Measurements from ENCODE around the gene EEF2KMT.

DNA sequence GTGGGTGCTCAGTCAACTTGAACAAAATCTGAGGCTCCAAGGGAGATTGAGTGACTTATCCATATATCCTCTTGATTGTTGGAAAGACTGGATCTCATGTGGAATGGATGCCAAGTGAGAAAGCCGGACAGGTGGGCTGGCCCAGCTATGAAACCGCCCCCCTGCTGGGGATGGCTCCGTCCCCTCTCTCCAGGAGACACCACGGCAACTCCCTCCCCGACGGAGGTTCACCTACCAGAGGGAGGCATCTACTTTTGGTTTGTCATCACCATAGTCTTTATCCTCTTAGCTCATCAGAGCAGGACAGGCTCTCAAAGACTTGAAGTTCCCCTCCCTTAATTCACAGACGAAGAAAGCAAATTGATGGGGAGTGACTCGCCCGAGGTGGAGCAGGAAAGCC is 27.7 kb downstream of the EEF2KMT start:
- TF ChIP-seq, protein P1, sequence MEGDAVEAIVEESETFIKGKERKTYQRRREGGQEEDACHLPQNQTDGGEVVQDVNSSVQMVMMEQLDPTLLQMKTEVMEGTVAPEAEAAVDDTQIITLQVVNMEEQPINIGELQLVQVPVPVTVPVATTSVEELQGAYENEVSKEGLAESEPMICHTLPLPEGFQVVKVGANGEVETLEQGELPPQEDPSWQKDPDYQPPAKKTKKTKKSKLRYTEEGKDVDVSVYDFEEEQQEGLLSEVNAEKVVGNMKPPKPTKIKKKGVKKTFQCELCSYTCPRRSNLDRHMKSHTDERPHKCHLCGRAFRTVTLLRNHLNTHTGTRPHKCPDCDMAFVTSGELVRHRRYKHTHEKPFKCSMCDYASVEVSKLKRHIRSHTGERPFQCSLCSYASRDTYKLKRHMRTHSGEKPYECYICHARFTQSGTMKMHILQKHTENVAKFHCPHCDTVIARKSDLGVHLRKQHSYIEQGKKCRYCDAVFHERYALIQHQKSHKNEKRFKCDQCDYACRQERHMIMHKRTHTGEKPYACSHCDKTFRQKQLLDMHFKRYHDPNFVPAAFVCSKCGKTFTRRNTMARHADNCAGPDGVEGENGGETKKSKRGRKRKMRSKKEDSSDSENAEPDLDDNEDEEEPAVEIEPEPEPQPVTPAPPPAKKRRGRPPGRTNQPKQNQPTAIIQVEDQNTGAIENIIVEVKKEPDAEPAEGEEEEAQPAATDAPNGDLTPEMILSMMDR (IDR thresholded peaks at IDR 0.05), result no peak
- no peak for TF ChIP-seq EP300 (IDR thresholded peaks at IDR 0.05)
- no peak for TF ChIP-seq POLR2A (IDR thresholded peaks at IDR 0.05)
